IMR-90 (cell line): ENCODE measurements around the gene KRTAP2-1. TPM values are rescaled to one million over a fixed set of nuclear protein-coding genes. Genes with fewer than 3 reads are reported as not detected.
"Not testable (repeated sequence)": the region's sequence is repeated elsewhere in the genome, so short reads cannot be mapped to it uniquely, and the experiment has no call there.

Experiments used
- ATAC-seq: fragments of 200-7000 bp; cut with Tn5 transposase; 2 replicates; pipeline ENCODE4 v1.9.1; 2020; ENCODE audit warnings: low read depth, mild to moderate bottlenecking, moderate library complexity
- BruUV-seq: library from RNA; stranded (reverse); fragments of 400-500 nt; replicated peaks from 2 replicates; lab custom pipeline; 2021; lab: Mats Ljungman, UMichigan
- CTCF ChIA-PET: fragments of 300-600 bp; formaldehyde crosslinking; extraction: SDS; loops from one replicate; lab custom pipeline; 2021; ENCODE audit warnings: antibody characterized with exemption; lab: Yijun Ruan, JAX
- POLR2A ChIA-PET: fragments of 300-600 bp; sonication (Branson Sonifier 250); formaldehyde crosslinking; loops from one replicate; lab custom pipeline; 2022; ENCODE audit warnings: antibody characterized with exemption; ENCODE audit not compliant: unreplicated experiment; lab: Charles Lee
- DNase-seq: peaks from one replicate; pipeline ENCODE4 v3.0.0; 2013
- H2AFZ ChIP-seq: replicated peaks from 2 replicates; pipeline ENCODE3; 2013; ENCODE audit warnings: low read length, mild to moderate bottlenecking; ENCODE audit not compliant: poor library complexity
- H2AK5ac ChIP-seq: 2 replicates; pipeline ENCODE4 v1.6.1; 2013; ENCODE audit warnings: low read depth, low read length, inconsistent platforms
- H2AK9ac ChIP-seq: replicated peaks from 2 replicates; pipeline ENCODE3; 2013; ENCODE audit warnings: mild to moderate bottlenecking, low read depth, low read length, moderate library complexity; ENCODE audit not compliant: poor library complexity
- H2BK120ac ChIP-seq: 2 replicates; pipeline ENCODE4 v1.6.1; 2013; ENCODE audit warnings: low read depth, low read length, inconsistent platforms
- H2BK15ac ChIP-seq: 3 replicates; pipeline ENCODE4 v1.6.1; 2013; ENCODE audit warnings: low read depth, low read length, inconsistent platforms
- H2BK20ac ChIP-seq: 2 replicates; pipeline ENCODE4 v1.6.1; 2013; ENCODE audit warnings: low read depth, mild to moderate bottlenecking, inconsistent platforms, low read length, moderate library complexity
- H2BK5ac ChIP-seq: 2 replicates; pipeline ENCODE4 v1.6.1; 2013; ENCODE audit warnings: mild to moderate bottlenecking, low read depth, low read length, inconsistent platforms; ENCODE audit not compliant: poor library complexity, severe bottlenecking
- H3K14ac ChIP-seq: replicated peaks from 2 replicates; pipeline ENCODE4 v1.6.1; 2013; ENCODE audit warnings: low read depth, low read length, inconsistent platforms
- H3K18ac ChIP-seq: 2 replicates; pipeline ENCODE4 v1.6.1; 2013; ENCODE audit warnings: low read depth, low read length, control low read depth
- H3K23ac ChIP-seq: 2 replicates; pipeline ENCODE4 v1.6.1; 2013; ENCODE audit warnings: low read depth, low read length, inconsistent platforms
- H3K27ac ChIP-seq: 2 replicates; pipeline ENCODE4 v1.5.1; 2013; ENCODE audit warnings: mild to moderate bottlenecking, control low read depth, low read length; ENCODE audit not compliant: insufficient read depth
- H3K27me3 ChIP-seq: 2 replicates; pipeline ENCODE4 v1.6.1; 2013; ENCODE audit warnings: low read length; ENCODE audit not compliant: control insufficient read depth, insufficient read depth
- H3K36me3 ChIP-seq: 2 replicates; pipeline ENCODE4 v1.6.1; 2013; ENCODE audit warnings: low read length, mixed read lengths; ENCODE audit not compliant: control insufficient read depth, insufficient read depth
- H3K4ac ChIP-seq: 2 replicates; pipeline ENCODE4 v1.6.1; 2013; ENCODE audit warnings: low read depth, low read length, inconsistent platforms
- H3K4me1 ChIP-seq: 2 replicates; pipeline ENCODE4 v1.6.1; 2013; ENCODE audit warnings: low read length, mixed read lengths; ENCODE audit not compliant: control insufficient read depth, insufficient read depth
- H3K4me2 ChIP-seq: 2 replicates; pipeline ENCODE4 v1.6.1; 2013; ENCODE audit warnings: low read depth, mild to moderate bottlenecking, control low read depth, low read length, moderate library complexity
- H3K4me3 ChIP-seq: 2 replicates; pipeline ENCODE4 v1.5.1; 2013; ENCODE audit warnings: low read depth, mild to moderate bottlenecking, control low read depth, low read length, moderate library complexity; ENCODE audit not compliant: insufficient read depth
- H3K56ac ChIP-seq: 2 replicates; pipeline ENCODE4 v1.6.1; 2013; ENCODE audit warnings: low read length, inconsistent platforms; ENCODE audit not compliant: insufficient read depth; ENCODE audit errors: extremely low read depth
- H3K79me1 ChIP-seq, 2 experiments: 2 replicates each; pipeline ENCODE4 v1.6.1; 2013; ENCODE audit warnings: low read length in 2 of 2, inconsistent platforms in 1 of 2, low read depth in 1 of 2
- H3K9ac ChIP-seq: 2 replicates; pipeline ENCODE4 v1.6.1; 2013; ENCODE audit warnings: low read depth, low read length, control low read depth
- H3K9me1 ChIP-seq: 2 replicates; pipeline ENCODE4 v1.6.1; 2013; ENCODE audit warnings: low read length, inconsistent platforms; ENCODE audit not compliant: insufficient read depth
- H3K9me3 ChIP-seq: 2 replicates; pipeline ENCODE4 v1.6.1; 2013; ENCODE audit warnings: low read length; ENCODE audit not compliant: control insufficient read depth, insufficient read depth
- H4K20me1 ChIP-seq: 2 replicates; pipeline ENCODE4 v1.6.1; 2013; ENCODE audit warnings: low read length, inconsistent platforms; ENCODE audit not compliant: insufficient read depth
- H4K5ac ChIP-seq: 2 replicates; pipeline ENCODE4 v1.6.1; 2013; ENCODE audit warnings: mild to moderate bottlenecking, low read depth, low read length, control low read depth
- H4K8ac ChIP-seq, 2 experiments: 2 replicates each; pipeline ENCODE4 v1.6.1; 2013; ENCODE audit warnings: low read depth in 2 of 2, low read length in 2 of 2, control low read depth in 1 of 2, inconsistent platforms in 1 of 2
- H4K91ac ChIP-seq: 2 replicates; pipeline ENCODE4 v1.6.1; 2013; ENCODE audit warnings: low read depth, low read length, inconsistent platforms; ENCODE audit not compliant: insufficient read depth
- CEBPB ChIP-seq: IDR thresholded peaks from 2 replicates; pipeline ENCODE4 v1.6.1; 2012; ENCODE audit warnings: low read depth, low read length, improper control_type of control experiment
- CHD1 ChIP-seq: IDR thresholded peaks from 2 replicates; pipeline ENCODE4 v1.6.1; 2012; ENCODE audit warnings: low read depth, low read length, improper control_type of control experiment
- FOS ChIP-seq: fragments of 150-350 bp; IDR thresholded peaks from 2 replicates; pipeline ENCODE4 v1.6.1; 2016; ENCODE audit warnings: low read depth, low read length
- MAZ ChIP-seq: IDR thresholded peaks from 2 replicates; pipeline ENCODE4 v1.6.1; 2012; ENCODE audit warnings: low read depth, mild to moderate bottlenecking, low read length, improper control_type of control experiment, moderate library complexity, borderline replicate concordance
- MXI1 ChIP-seq: IDR thresholded peaks from 2 replicates; pipeline ENCODE4 v1.6.1; 2012; ENCODE audit warnings: low read depth, mild to moderate bottlenecking, low read length, moderate library complexity, borderline replicate concordance
- POLR2A ChIP-seq: IDR thresholded peaks from 2 replicates; pipeline ENCODE4 v1.6.1; 2012; ENCODE audit warnings: mild to moderate bottlenecking, low read depth, low read length
- RCOR1 ChIP-seq: IDR thresholded peaks from 2 replicates; pipeline ENCODE4 v1.6.1; 2012; ENCODE audit warnings: mild to moderate bottlenecking, low read length, improper control_type of control experiment; ENCODE audit not compliant: insufficient replicate concordance
- USF2 ChIP-seq: fragments of 150-350 bp; IDR thresholded peaks from 2 replicates; pipeline ENCODE4 v1.6.1; 2017; ENCODE audit warnings: mild to moderate bottlenecking, antibody characterized with exemption, low read length, low read depth
- WGBS, 2 experiments: methylation state at CpG; one replicate each; pipeline versions ENCODE4 v1.1.5 to v1.1.7; 2013; ENCODE audit warnings: missing lambda C conversion rate in 2 of 2; ENCODE audit not compliant: insufficient read length in 1 of 2; ENCODE audit errors: extremely low coverage in 2 of 2; 5-methylcytosine and 5-hydroxymethylcytosine counted together
- dilution Hi-C: fragments of 300-500 bp; cut with HindIII; formaldehyde crosslinking; loops from one replicate; pipeline ENCODE4 v1.14.3; 2018; ENCODE audit warnings: low sequenced_read_pairs; ENCODE audit not compliant: unreplicated experiment
- in situ Hi-C: fragments of 300-500 bp; cut with MboI; formaldehyde crosslinking; loops from 3 replicates; pipeline ENCODE4 v1.14.3; 2019; ENCODE audit warnings: low sequenced_read_pairs, inconsistent platforms, mixed read lengths
- intact Hi-C: fragments of 100-400 bp; cut with micrococcal nuclease; formaldehyde crosslinking; loops from 2 replicates; pipeline ENCODE4 v1.10.0; 2022
- polyA plus RNA-seq, 3 experiments: library from polyadenylated mRNA; depleted of rRNA; stranded (reverse); fragments of >200 nt; gene quantifications; 2 replicates each; pipeline ENCODE4 v1.2.3, GENCODE V29; 2012; ENCODE audit warnings: low replicate concordance in 1 of 3
- total RNA-seq: library from RNA; depleted of rRNA; stranded (reverse); fragments of >200 nt; gene quantifications from 2 replicates; pipeline ENCODE4 v1.2.3, GENCODE V29; 2012

Gene KRTAP2-1
- total and polyA plus RNA-seq, 2 of the 4 experiments (the other 2 are of a cell fraction), result not detected

- H3K23ac ChIP-seq, result no peak overlapping the region
- no peak overlapping the region; the same call in 1 of the 2 replicates for H3K18ac ChIP-seq
- no peak overlapping the region for H4K91ac ChIP-seq
- H4K20me1 ChIP-seq, result no peaks in the 10 kb centered on the region
- peak overlapping the region; percentile 39 for H2BK20ac ChIP-seq
- ChIA-PET CTCF (interaction anchor here (0.7 kb wide), 1 partner anchor 227 kb away, joined by 3 read pairs; no protein-coding TSS in a partner anchor), POLR2A (no interaction called here)
- H3K4me1 ChIP-seq, result peaks cover 4% of the 10 kb centered on the region; the same call in 1 of the 2 replicates
- no peak overlapping the region for H3K14ac ChIP-seq
- no peak for ATAC-seq
- no peaks in the 10 kb centered on the region for H3K79me1 ChIP-seq
- H3K36me3 ChIP-seq, result no peaks in the 10 kb centered on the region
- 70% methylated on average over 2 of the region's 7 CpGs; no CpG with 5 or more reads in 1 of the 2 experiments for WGBS, 2 experiments
- no peak overlapping the region for H3K56ac ChIP-seq
- H3K4me2 ChIP-seq, result no peak overlapping the region
- no peak overlapping the region; the same call in 1 of the 2 replicates for H4K5ac ChIP-seq
- H2BK120ac ChIP-seq, result peak overlapping the region; percentile 56; the same call in 1 of the 2 replicates
- H2AK9ac ChIP-seq, result no peak overlapping the region
- intact Hi-C loops, result no loop called here
- H2AK5ac ChIP-seq, result no peak overlapping the region
- TF ChIP-seq USF2 (no peak), CEBPB (no peak), RCOR1 (no peak), FOS (no peak), CHD1 (no peak), POLR2A (no peak), MXI1 (no peak), MAZ (no peak)
- H3K9me1 ChIP-seq, result peaks cover 3% of the 10 kb centered on the region; the same call in 1 of the 2 replicates
- no peak overlapping the region for H3K4me3 ChIP-seq
- dilution Hi-C loops, result no loop called here
- no peak overlapping the region for H4K8ac ChIP-seq
- H2BK5ac ChIP-seq, result no peak overlapping the region
- H2BK15ac ChIP-seq, result no peak overlapping the region
- no peak overlapping the region for H3K27ac ChIP-seq
- H2AFZ ChIP-seq, result no peak overlapping the region
- no peak overlapping the region for H3K9ac ChIP-seq
- BruUV-seq, result no TSS peak
- no peak for DNase-seq
- no peak overlapping the region for H3K4ac ChIP-seq
- in situ Hi-C loops, result no loop called here
- H3K9me3 ChIP-seq, result no peaks in the 10 kb centered on the region
- no peaks in the 10 kb centered on the region for H3K27me3 ChIP-seq
Measured at GRCh38 chr17:41096055-41096454, 48.9 kb upstream of the KRTAP2-1 start.

- no CpG with 5 or more reads among the region's 4 CpGs for WGBS, 2 experiments
Measured at GRCh38 chr17:41088760-41089352, 41.7 kb upstream of the KRTAP2-1 start.

More at GRCh38 chr17:41088760-41089352, 41.7 kb upstream of the KRTAP2-1 start:
- H3K14ac ChIP-seq, CTCF ChIA-PET, POLR2A ChIA-PET, ATAC-seq, H4K5ac ChIP-seq, H3K9me3 ChIP-seq, H3K36me3 ChIP-seq, DNase-seq, H3K4me2 ChIP-seq, H3K4ac ChIP-seq, H3K9ac ChIP-seq, H2AFZ ChIP-seq, H4K8ac ChIP-seq, H2BK15ac ChIP-seq, H3K18ac ChIP-seq, H3K9me1 ChIP-seq, H3K23ac ChIP-seq, intact Hi-C loops, H4K20me1 ChIP-seq, BruUV-seq, H2AK9ac ChIP-seq, H2BK120ac ChIP-seq, H2BK5ac ChIP-seq, H3K27me3 ChIP-seq, dilution Hi-C loops, H3K56ac ChIP-seq, H3K4me1 ChIP-seq, H4K91ac ChIP-seq, H2BK20ac ChIP-seq, H3K4me3 ChIP-seq, H3K27ac ChIP-seq, H3K79me1 ChIP-seq, in situ Hi-C loops, H2AK5ac ChIP-seq: not testable (repeated sequence)
